ENCODE measurements around the gene STAT5B. TPM values are rescaled to one million over a fixed set of nuclear protein-coding genes. Genes with fewer than 3 reads are reported as not detected.

STAT5B gene
- total RNA-seq, 1 donor from 2014 or later = 46.8 TPM

GRCh38 chr17:42233994-42234393 is 42.2 kb downstream of the STAT5B start:
- no peak for TF ChIP-seq CTCF (IDR thresholded peaks at IDR 0.05; ENCODE audit: unreplicated experiment)
- Mint-ChIP-seq H3K27me3 (no peaks in the 10 kb centered on the region), H3K4me1 (ENCODE audit: low read depth) (peaks cover 2% of the 10 kb centered on the region), H3K9me3 (ENCODE audit: low read depth) (no peaks in the 10 kb centered on the region), H3K27ac (no peak overlapping the region), H3K36me3 (ENCODE audit: insufficient read depth) (no peaks in the 10 kb centered on the region), H3K4me3 (ENCODE audit: low read depth) (no peak overlapping the region)
- DNase-seq (ENCODE audit: low spot score, unreplicated experiment) = no peak

- peaks cover 2% of the 10 kb centered on the region for H3K36me3 Mint-ChIP-seq (ENCODE audit: insufficient read depth)
- H3K27me3 Mint-ChIP-seq = no peaks in the 10 kb centered on the region
- H3K4me3 Mint-ChIP-seq (ENCODE audit: low read depth) = no peak overlapping the region
- TF ChIP-seq CTCF (IDR thresholded peaks at IDR 0.05; ENCODE audit: unreplicated experiment) = no peak
- DNase-seq (ENCODE audit: low spot score, unreplicated experiment) = no peak
- peaks cover 2% of the 10 kb centered on the region for H3K4me1 Mint-ChIP-seq (ENCODE audit: low read depth)
- H3K27ac Mint-ChIP-seq = no peak overlapping the region
- no peaks in the 10 kb centered on the region for H3K9me3 Mint-ChIP-seq (ENCODE audit: low read depth)
These were observed 43.0 kb downstream of the STAT5B start for GRCh38 chr17:42233156-42233555.

- DNase-seq (ENCODE audit: low spot score, unreplicated experiment) = no peak
- no peak overlapping the region for H3K27ac Mint-ChIP-seq
- H3K4me3 Mint-ChIP-seq (ENCODE audit: low read depth) = no peak overlapping the region
- no peaks in the 10 kb centered on the region for H3K27me3 Mint-ChIP-seq
- no peaks in the 10 kb centered on the region for H3K4me1 Mint-ChIP-seq (ENCODE audit: low read depth)
- peaks cover 4% of the 10 kb centered on the region for H3K36me3 Mint-ChIP-seq (ENCODE audit: insufficient read depth)
- TF ChIP-seq CTCF (IDR thresholded peaks at IDR 0.05; ENCODE audit: unreplicated experiment) = no peak
- H3K9me3 Mint-ChIP-seq (ENCODE audit: low read depth) = no peaks in the 10 kb centered on the region
These were observed 46.0 kb downstream of the STAT5B start for GRCh38 chr17:42230225-42230624.

GRCh38 chr17:42227849-42228700 is 48.1 kb downstream of the STAT5B start:
- TF ChIP-seq CTCF (IDR thresholded peaks at IDR 0.05; ENCODE audit: unreplicated experiment) = no peak
- Mint-ChIP-seq H3K27ac (no peak overlapping the region), H3K9me3 (ENCODE audit: low read depth) (no peaks in the 10 kb centered on the region), H3K4me1 (ENCODE audit: low read depth) (no peaks in the 10 kb centered on the region), H3K4me3 (ENCODE audit: low read depth) (no peak overlapping the region), H3K36me3 (ENCODE audit: insufficient read depth) (peaks cover 7% of the 10 kb centered on the region), H3K27me3 (no peaks in the 10 kb centered on the region)
- DNase-seq (ENCODE audit: low spot score, unreplicated experiment) = no peak

- DNase-seq (ENCODE audit: low spot score, unreplicated experiment) = no peak
- H3K27me3 Mint-ChIP-seq = no peaks in the 10 kb centered on the region
- TF ChIP-seq CTCF (IDR thresholded peaks at IDR 0.05; ENCODE audit: unreplicated experiment) = no peak
- H3K9me3 Mint-ChIP-seq (ENCODE audit: low read depth) = no peaks in the 10 kb centered on the region
- no peaks in the 10 kb centered on the region for H3K4me1 Mint-ChIP-seq (ENCODE audit: low read depth)
- no peak overlapping the region for H3K27ac Mint-ChIP-seq
- no peak overlapping the region for H3K4me3 Mint-ChIP-seq (ENCODE audit: low read depth)
- peaks cover 7% of the 10 kb centered on the region for H3K36me3 Mint-ChIP-seq (ENCODE audit: insufficient read depth)
These were observed 50.5 kb downstream of the STAT5B start for GRCh38 chr17:42225646-42226045.

Measured in progenitor cell of endocrine pancreas (in vitro differentiated cells).